ENCODE measurements around the gene PLEKHH2. TPM values are rescaled to one million over a fixed set of nuclear protein-coding genes. Genes with fewer than 3 reads are reported as not detected.
"Not testable (repeated sequence)": the region's sequence is repeated elsewhere in the genome, so short reads cannot be mapped to it uniquely, and the experiment has no call there.

The PLEKHH2 gene
- 2.7 and 4.2 TPM in 2 replicates for total RNA-seq

DNA sequence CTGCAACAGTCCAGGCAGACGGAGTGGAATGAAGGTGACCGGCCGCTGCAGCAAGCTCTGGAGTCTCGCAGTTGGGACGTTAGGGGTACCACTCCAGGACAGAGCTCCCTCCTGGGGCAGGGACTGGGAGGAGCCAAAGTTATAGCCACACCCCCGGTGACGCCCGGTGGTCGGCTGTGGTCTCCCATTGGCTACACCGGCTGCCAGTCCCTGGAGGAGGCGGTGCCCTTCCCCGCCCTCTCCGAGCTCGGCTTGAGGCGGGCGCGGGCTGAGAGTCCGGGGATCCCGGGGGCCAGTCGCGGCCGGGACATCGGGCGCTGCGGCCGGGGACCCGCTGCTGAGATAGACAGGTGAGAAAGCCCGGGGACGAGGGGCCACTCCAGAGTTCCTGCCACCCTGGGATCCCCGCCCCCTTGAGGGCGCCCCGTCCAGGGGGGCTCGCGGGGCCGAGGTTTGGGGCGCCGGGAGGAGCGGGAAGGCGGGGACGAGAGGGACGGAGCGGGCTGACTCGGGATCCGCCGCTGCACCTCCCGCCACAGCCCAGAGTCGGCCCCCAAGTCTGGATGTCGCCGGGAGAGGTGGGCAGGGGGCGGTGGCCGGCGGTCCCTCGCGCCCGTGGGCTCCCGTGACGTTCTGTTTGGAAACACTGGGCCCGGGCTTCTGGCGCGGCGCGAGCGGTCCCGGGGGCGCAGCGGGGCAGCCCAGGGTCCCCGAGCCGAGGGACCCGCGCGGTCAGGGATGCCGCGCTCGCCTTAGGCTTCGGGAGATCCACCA is at the start of gene PLEKHH2:
Gene PLEKHH2 (plus strand): TSS at position 231 of the 774 bp plus-strand sequence. CDS start 7,414 bp downstream, outside the sequence.
- TF ChIP-seq, protein P1, sequence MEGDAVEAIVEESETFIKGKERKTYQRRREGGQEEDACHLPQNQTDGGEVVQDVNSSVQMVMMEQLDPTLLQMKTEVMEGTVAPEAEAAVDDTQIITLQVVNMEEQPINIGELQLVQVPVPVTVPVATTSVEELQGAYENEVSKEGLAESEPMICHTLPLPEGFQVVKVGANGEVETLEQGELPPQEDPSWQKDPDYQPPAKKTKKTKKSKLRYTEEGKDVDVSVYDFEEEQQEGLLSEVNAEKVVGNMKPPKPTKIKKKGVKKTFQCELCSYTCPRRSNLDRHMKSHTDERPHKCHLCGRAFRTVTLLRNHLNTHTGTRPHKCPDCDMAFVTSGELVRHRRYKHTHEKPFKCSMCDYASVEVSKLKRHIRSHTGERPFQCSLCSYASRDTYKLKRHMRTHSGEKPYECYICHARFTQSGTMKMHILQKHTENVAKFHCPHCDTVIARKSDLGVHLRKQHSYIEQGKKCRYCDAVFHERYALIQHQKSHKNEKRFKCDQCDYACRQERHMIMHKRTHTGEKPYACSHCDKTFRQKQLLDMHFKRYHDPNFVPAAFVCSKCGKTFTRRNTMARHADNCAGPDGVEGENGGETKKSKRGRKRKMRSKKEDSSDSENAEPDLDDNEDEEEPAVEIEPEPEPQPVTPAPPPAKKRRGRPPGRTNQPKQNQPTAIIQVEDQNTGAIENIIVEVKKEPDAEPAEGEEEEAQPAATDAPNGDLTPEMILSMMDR (conservative IDR thresholded peaks at IDR 0.05; ENCODE audit: low read depth, low read length): no peak
- DNase-seq (ENCODE audit: low read depth): no peak
- peak within 1 kb of the TSS; percentile 76 for H3K4me3 ChIP-seq (ENCODE audit: low read depth, low read length)

- TF ChIP-seq, protein P1 (conservative IDR thresholded peaks at IDR 0.05; ENCODE audit: low read depth, low read length): no peak
- H3K4me3 ChIP-seq (ENCODE audit: low read depth, low read length): no peak overlapping the region
Observed at GRCh38 chr2:43592443-43592842, 44.6 kb upstream of the PLEKHH2 start.

DNA sequence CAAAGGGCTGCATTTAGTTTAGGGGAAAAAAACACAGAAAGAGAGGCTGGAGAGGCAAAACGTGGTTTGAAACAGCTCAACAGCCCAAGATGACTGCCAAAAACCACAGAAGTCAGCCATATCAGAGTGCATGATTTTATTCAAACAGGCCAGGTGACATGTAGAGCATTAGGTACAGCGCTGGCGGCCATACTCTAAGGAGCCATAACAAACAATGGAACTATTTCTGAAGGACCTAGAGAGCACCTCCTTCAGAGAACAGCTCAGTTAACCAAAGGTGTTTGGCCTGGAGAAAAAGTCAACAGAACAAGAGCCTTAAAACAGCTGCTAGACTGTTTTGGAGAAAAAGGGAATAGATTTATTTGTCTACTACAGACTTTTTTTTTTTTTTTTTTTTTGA is 43.8 kb upstream of the PLEKHH2 start:
- no peak for DNase-seq (ENCODE audit: low read depth)
- TF ChIP-seq, protein P1 (conservative IDR thresholded peaks at IDR 0.05; ENCODE audit: low read depth, low read length): no peak

More at GRCh38 chr2:43592443-43592842, 44.6 kb upstream of the PLEKHH2 start:
- DNase-seq (ENCODE audit: low read depth): no peak

GRCh38 chr2:43594875-43595274 is 42.2 kb upstream of the PLEKHH2 start:
- TF ChIP-seq, protein P1 (conservative IDR thresholded peaks at IDR 0.05; ENCODE audit: low read depth, low read length): no peak
- DNase-seq (ENCODE audit: low read depth): no peak
- peak overlapping the region; percentile 89 for H3K4me3 ChIP-seq (ENCODE audit: low read depth, low read length)

More for the DNA sequence above, 43.8 kb upstream of the PLEKHH2 start:
- H3K4me3 ChIP-seq (ENCODE audit: low read depth, low read length): no peak overlapping the region

- peak; percentile 96 for DNase-seq (ENCODE audit: low read depth)
- H3K4me3 ChIP-seq (ENCODE audit: low read depth, low read length): peak within 1 kb of the TSS; percentile 89
- TF ChIP-seq, protein P1 (conservative IDR thresholded peaks at IDR 0.05; ENCODE audit: low read depth, low read length): no peak
Observed at GRCh38 chr2:43595603-43596412, 41.3 kb upstream of the PLEKHH2 start, which contains the start of gene THADA. Gene THADA, minus strand, starts transcription at chr2:43596038. Its CDS starts 3,646 bp downstream, at chr2:43592392.

DNA sequence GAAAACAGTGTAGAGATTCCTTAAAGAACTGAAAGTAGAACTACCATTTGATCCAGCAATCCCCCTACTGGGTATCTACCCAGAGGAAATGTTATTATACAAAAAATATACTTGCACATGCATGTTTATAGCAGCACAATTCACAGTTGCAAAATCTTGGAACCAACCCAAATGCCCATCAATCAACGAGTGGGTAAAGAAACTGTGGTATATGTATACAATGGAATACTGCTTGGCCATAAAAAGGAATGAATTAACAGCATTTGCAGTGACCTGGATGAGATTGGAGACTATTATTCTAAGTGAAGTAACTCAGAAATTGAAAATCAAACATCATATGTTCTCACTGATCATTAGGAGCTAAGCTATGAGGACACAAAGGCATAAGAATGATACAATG is 36.5 kb upstream of the PLEKHH2 start:
- DNase-seq (ENCODE audit: low read depth); H3K4me3 ChIP-seq (ENCODE audit: low read depth, low read length): not testable (repeated sequence)

GRCh38 chr2:43604674-43605073 is 32.4 kb upstream of the PLEKHH2 start:
- TF ChIP-seq, protein P1 (conservative IDR thresholded peaks at IDR 0.05; ENCODE audit: low read depth, low read length): no peak
- H3K4me3 ChIP-seq (ENCODE audit: low read depth, low read length): no peak overlapping the region
- no peak for DNase-seq (ENCODE audit: low read depth)

All from epithelial cell of proximal tubule (primary cell).